Left lung (tissue), 10 donors: Measurements from ENCODE around the gene OTOA. TPM values are rescaled to one million over a fixed set of nuclear protein-coding genes. Genes with fewer than 3 reads are reported as not detected.

Experiments used
- ATAC-seq: fragments of 200-7000 bp; cut with Tn5 transposase; one replicate; pipeline ENCODE4 v1.9.1; 2020; ENCODE audit warnings: moderate library complexity
- DNase-seq, 4 donors: peaks; one replicate each; pipeline ENCODE4 v3.0.0-alpha.2; 2013 to 2020
- H3K27ac ChIP-seq, 2 donors: fragments of 200-600 bp; sonication (generic) in 1 of 2; one replicate each; pipeline versions ENCODE4 v1.5.0 to v1.8.0; 2020 to 2021
- H3K27me3 ChIP-seq, 2 donors: fragments of 200-600 bp; sonication (generic) in 1 of 2; one replicate each; pipeline versions ENCODE4 v1.5.0 to v1.8.0; 2020 to 2021
- H3K36me3 ChIP-seq, 2 donors: fragments of 200-600 bp; sonication (generic) in 1 of 2; one replicate each; pipeline versions ENCODE4 v1.5.0 to v1.8.0; 2020 to 2021
- H3K4me1 ChIP-seq, 2 donors: fragments of 200-600 bp; one replicate each; pipeline ENCODE4 v1.8.0; 2021
- H3K4me3 ChIP-seq, 2 donors: fragments of 200-600 bp; sonication (generic) in 1 of 2; one replicate each; pipeline versions ENCODE4 v1.5.0 to v1.8.0; 2020 to 2021; ENCODE audit warnings: mild to moderate bottlenecking in 1 of 2
- H3K9me3 ChIP-seq, 2 donors: fragments of 200-600 bp; sonication (generic) in 1 of 2; one replicate each; pipeline versions ENCODE4 v1.5.0 to v1.8.0; 2020 to 2021
- CTCF ChIP-seq, 2 donors: fragments of 200-600 bp; sonication (generic) in 1 of 2; IDR thresholded peaks; one replicate each; pipeline versions ENCODE4 v1.5.0 to v1.8.0; 2021; ENCODE audit warnings: antibody characterized with exemption in 2 of 2
- intact Hi-C, 2 donors: fragments of 100-400 bp; cut with DNase I; formaldehyde crosslinking; loops; one replicate each; pipeline versions ENCODE4 v1.11.2 to v1.14.2; 2022
- polyA plus RNA-seq, 6 donors: library from polyadenylated mRNA; unstranded; fragments of 120-200 nt; gene quantifications; one replicate each; pipeline ENCODE4 v1.2.1, GENCODE V29; 2013; ENCODE audit not compliant: insufficient read length in 6 of 6
- total RNA-seq, 2 donors: library from RNA; stranded (reverse); fragmentation: NEBNext Ultra II Directional; extraction: Animal tissue kit (Norgen Biotek cat#: 25700); gene quantifications; one replicate each; pipeline ENCODE4 v1.2.1, GENCODE V29; 2021
- donor health status: DM: no; HTN: yes; CAD: no.
- donor health status: DM: no; HTN: no; CAD: no.

The OTOA gene
- total and polyA plus RNA-seq, 8 donors: 0.06 to 1.1 (median 0.10) TPM; not detected in 1

GRCh38 chr16:21717608-21718007, 53.8 kb downstream of the OTOA start:
- no peak overlapping the region for H3K27ac ChIP-seq
- intact Hi-C loops: no loop called here
- no peak overlapping the region for H3K4me3 ChIP-seq

GRCh38 chr16:21719283-21719682, 55.5 kb downstream of the OTOA start:
- no peak for DNase-seq
- no peak overlapping the region for H3K4me3 ChIP-seq
- TF ChIP-seq CTCF (IDR thresholded peaks at IDR 0.05): no peak
- no peaks in the 10 kb centered on the region for H3K9me3 ChIP-seq
- H3K36me3 ChIP-seq: no peaks in the 10 kb centered on the region
- no peak for ATAC-seq
- intact Hi-C loops: no loop called here
- no peaks in the 10 kb centered on the region for H3K27me3 ChIP-seq
- no peak overlapping the region for H3K27ac ChIP-seq
- no peaks in the 10 kb centered on the region for H3K4me1 ChIP-seq

More at GRCh38 chr16:21717608-21718007, 53.8 kb downstream of the OTOA start:
- Histone ChIP-seq H3K4me1 (no peaks in the 10 kb centered on the region), H3K36me3 (no peaks in the 10 kb centered on the region), H3K27me3 (no peaks in the 10 kb centered on the region), H3K9me3 (no peaks in the 10 kb centered on the region)
- no peak for ATAC-seq
- no peak for TF ChIP-seq CTCF (IDR thresholded peaks at IDR 0.05)
- DNase-seq: no peak

GRCh38 chr16:21720533-21720932, 56.8 kb downstream of the OTOA start:
- ATAC-seq: no peak
- no peaks in the 10 kb centered on the region for H3K27me3 ChIP-seq
- no peak for TF ChIP-seq CTCF (IDR thresholded peaks at IDR 0.05)
- DNase-seq: no peak
- H3K27ac ChIP-seq: no peak overlapping the region
- no peaks in the 10 kb centered on the region for H3K9me3 ChIP-seq
- no peaks in the 10 kb centered on the region for H3K36me3 ChIP-seq
- no peaks in the 10 kb centered on the region for H3K4me1 ChIP-seq
- intact Hi-C loops: no loop called here
- H3K4me3 ChIP-seq: no peak overlapping the region

GRCh38 chr16:21722771-21723455, 59.1 kb downstream of the OTOA start:
- H3K4me3 ChIP-seq: no peak overlapping the region
- no peak for DNase-seq
- H3K36me3 ChIP-seq: no peaks in the 10 kb centered on the region
- TF ChIP-seq CTCF (IDR thresholded peaks at IDR 0.05): no peak
- no peaks in the 10 kb centered on the region for H3K9me3 ChIP-seq
- no peaks in the 10 kb centered on the region for H3K27me3 ChIP-seq
- no peak overlapping the region for H3K27ac ChIP-seq
- intact Hi-C loops: no loop called here
- H3K4me1 ChIP-seq: no peaks in the 10 kb centered on the region
- no peak for ATAC-seq

GRCh38 chr16:21723532-21723931, 59.8 kb downstream of the OTOA start:
- DNase-seq (no peak), ATAC-seq (no peak)
- Histone ChIP-seq H3K4me1 (no peaks in the 10 kb centered on the region), H3K36me3 (no peaks in the 10 kb centered on the region), H3K9me3 (no peaks in the 10 kb centered on the region), H3K27ac (no peak overlapping the region), H3K4me3 (no peak overlapping the region), H3K27me3 (no peaks in the 10 kb centered on the region)
- no peak for TF ChIP-seq CTCF (IDR thresholded peaks at IDR 0.05)
- intact Hi-C loops: no loop called here
